ENCODE measurements around the gene ZNF474. TPM values are rescaled to one million over a fixed set of nuclear protein-coding genes. Genes with fewer than 3 reads are reported as not detected.

The ZNF474 gene
- total and polyA plus RNA-seq, 4 donors, result 0.94 to 8.9 (median 5.2) TPM

- Histone ChIP-seq H3K4me1 (ENCODE audit: control insufficient read depth in 5 of 5, insufficient read depth in 5 of 5, low read length in 5 of 5) (peaks cover 3 to 22% (median 8%) of the 10 kb centered on the region in 5 donors), H3K27me3 (ENCODE audit: control insufficient read depth in 3 of 3, insufficient read depth in 3 of 3, low read length in 2 of 3) (no peaks in the 10 kb centered on the region), H3K9me3 (ENCODE audit: control insufficient read depth in 4 of 4, insufficient read depth in 3 of 4, low read length in 3 of 4) (no peaks in the 10 kb centered on the region), H3K4me3 (no peak overlapping the region), H3K27ac (ENCODE audit: low read depth in 1 of 2, low read length in 1 of 2) (peak overlapping the region in 1 of 2 donors; percentile 26), H3K9ac (ENCODE audit: insufficient read depth in 1 of 2, low read length in 2 of 2) (no peak overlapping the region), H3K36me3 (ENCODE audit: control insufficient read depth in 4 of 4, insufficient read depth in 4 of 4, low read length in 4 of 4) (no peaks in the 10 kb centered on the region)
- ATAC-seq (ENCODE audit: insufficient read depth, low FRiP score), result peak; percentile 39
- no peak for TF ChIP-seq CTCF (IDR thresholded peaks at IDR 0.05; ENCODE audit: control extremely low read depth, extremely low read depth)
- 21 to 23% methylated on average over 7 of the region's 7 CpGs for WGBS, 2 donors
- DNase-seq, result peak; percentile 61 to 85 (median 85)
Observed at GRCh38 chr5:122182491-122182921, 53.2 kb downstream of the ZNF474 start.

GRCh38 chr5:122183098-122183787, 53.9 kb downstream of the ZNF474 start:
- Histone ChIP-seq H3K9me3 (ENCODE audit: control insufficient read depth in 4 of 4, insufficient read depth in 3 of 4, low read length in 3 of 4) (no peaks in the 10 kb centered on the region), H3K4me1 (ENCODE audit: control insufficient read depth in 5 of 5, insufficient read depth in 5 of 5, low read length in 5 of 5) (peaks cover 3 to 22% (median 8%) of the 10 kb centered on the region in 5 donors), H3K9ac (ENCODE audit: insufficient read depth in 1 of 2, low read length in 2 of 2) (no peak overlapping the region), H3K36me3 (ENCODE audit: control insufficient read depth in 4 of 4, insufficient read depth in 4 of 4, low read length in 4 of 4) (no peaks in the 10 kb centered on the region), H3K27ac (ENCODE audit: low read depth in 1 of 2, low read length in 1 of 2) (no peak overlapping the region), H3K27me3 (ENCODE audit: control insufficient read depth in 3 of 3, insufficient read depth in 3 of 3, low read length in 2 of 3) (no peaks in the 10 kb centered on the region), H3K4me3 (no peak overlapping the region)
- DNase-seq (peak; percentile 35 to 76 (median 52)), ATAC-seq (ENCODE audit: insufficient read depth, low FRiP score) (peak; percentile 68)
- WGBS, 2 donors, result 32 to 64% methylated on average over 7 of the region's 7 CpGs
- no peak for TF ChIP-seq CTCF (IDR thresholded peaks at IDR 0.05; ENCODE audit: control extremely low read depth, extremely low read depth)

GRCh38 chr5:122183788-122184170, 54.4 kb downstream of the ZNF474 start:
- Histone ChIP-seq H3K9me3 (ENCODE audit: control insufficient read depth in 4 of 4, insufficient read depth in 3 of 4, low read length in 3 of 4) (no peaks in the 10 kb centered on the region), H3K4me3 (no peak overlapping the region), H3K4me1 (ENCODE audit: control insufficient read depth in 5 of 5, insufficient read depth in 5 of 5, low read length in 5 of 5) (peaks cover 3 to 22% (median 8%) of the 10 kb centered on the region in 5 donors), H3K9ac (ENCODE audit: insufficient read depth in 1 of 2, low read length in 2 of 2) (no peak overlapping the region), H3K27ac (ENCODE audit: low read depth in 1 of 2, low read length in 1 of 2) (no peak overlapping the region), H3K36me3 (ENCODE audit: control insufficient read depth in 4 of 4, insufficient read depth in 4 of 4, low read length in 4 of 4) (no peaks in the 10 kb centered on the region), H3K27me3 (ENCODE audit: control insufficient read depth in 3 of 3, insufficient read depth in 3 of 3, low read length in 2 of 3) (no peaks in the 10 kb centered on the region)
- DNase-seq, result no peak
- TF ChIP-seq CTCF (IDR thresholded peaks at IDR 0.05; ENCODE audit: control extremely low read depth, extremely low read depth), result no peak
- no peak for ATAC-seq (ENCODE audit: insufficient read depth, low FRiP score)
